HTR-8/SVneo (cell line): Measurements from ENCODE around the gene FNBP1L.
A peak's percentile ranks its signal among the peaks of the same experiment; 100 is the strongest.

ENCODE experiments used
- DNase-seq: peaks from one replicate; pipeline ENCODE4 v3.0.0; 2011; ENCODE audit warnings: low spot score, mixed read lengths; ENCODE audit not compliant: insufficient read length
- FAIRE-seq: peaks from 2 replicates; lab custom pipeline; 2011; peaks lifted over from hg19 to GRCh38; lab: Jason Lieb, UNC

The FNBP1L gene

DNA sequence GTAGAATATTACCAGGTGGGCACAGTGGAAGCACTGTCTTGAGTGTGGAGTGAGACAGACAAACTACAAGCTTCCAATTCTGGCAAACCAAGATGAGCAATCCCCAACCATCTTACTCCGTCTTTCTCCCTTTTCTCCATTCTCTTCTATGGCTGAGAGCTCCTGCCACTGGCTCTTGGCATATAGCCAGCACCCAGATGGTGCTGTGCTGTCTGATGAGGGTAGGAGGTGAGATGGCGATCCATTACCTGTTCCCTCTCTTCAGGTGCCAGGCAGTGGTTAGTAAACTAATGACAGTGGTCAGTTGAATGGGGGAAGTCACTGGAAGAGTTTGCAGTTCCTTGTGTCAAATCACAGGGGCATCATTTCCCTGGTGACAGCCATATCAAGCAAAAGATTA lies 108.4 kb downstream of the FNBP1L start:
- DNase-seq, result no peak
- FAIRE-seq, result no peak

DNA sequence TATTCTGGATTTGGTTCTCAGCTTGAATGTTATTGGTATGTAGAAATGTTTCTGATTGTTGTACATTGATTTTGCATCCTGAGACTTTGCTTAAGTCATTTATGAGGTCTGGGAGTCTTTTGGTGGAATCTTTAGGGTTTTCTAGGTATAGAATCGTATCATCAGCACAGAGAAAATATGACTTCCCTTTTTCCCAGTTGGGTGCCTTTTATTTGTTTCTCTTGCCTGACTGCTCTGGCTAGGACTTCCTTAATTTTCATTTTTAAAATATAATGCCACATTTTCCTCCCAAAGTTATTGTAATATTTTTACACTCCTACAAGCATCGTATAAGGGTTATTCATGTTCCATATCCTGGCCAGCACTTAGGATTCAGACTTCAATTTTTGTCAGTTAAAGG lies 111.1 kb downstream of the FNBP1L start:
- FAIRE-seq (no peak), DNase-seq (no peak)

DNA sequence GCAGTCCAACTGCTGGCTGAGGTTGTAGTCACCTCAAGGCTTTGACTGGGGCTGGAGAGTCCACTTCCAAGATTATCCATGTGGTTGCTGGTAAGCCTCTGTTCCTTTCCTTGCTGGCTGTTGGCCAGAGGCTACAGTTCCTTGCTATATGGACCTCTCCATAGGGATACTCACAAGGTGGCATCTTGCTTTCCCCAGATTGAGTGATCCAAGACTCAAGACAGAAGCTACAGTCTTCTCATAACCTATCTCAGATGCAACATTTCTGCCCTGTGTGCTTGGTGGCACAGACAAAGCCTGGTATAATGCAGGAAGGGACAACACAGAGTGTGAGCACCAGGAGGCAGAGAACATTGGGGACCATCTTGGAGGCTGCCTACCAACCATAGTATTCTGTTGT lies 111.8 kb downstream of the FNBP1L start:
- FAIRE-seq (no peak), DNase-seq (no peak)

DNA sequence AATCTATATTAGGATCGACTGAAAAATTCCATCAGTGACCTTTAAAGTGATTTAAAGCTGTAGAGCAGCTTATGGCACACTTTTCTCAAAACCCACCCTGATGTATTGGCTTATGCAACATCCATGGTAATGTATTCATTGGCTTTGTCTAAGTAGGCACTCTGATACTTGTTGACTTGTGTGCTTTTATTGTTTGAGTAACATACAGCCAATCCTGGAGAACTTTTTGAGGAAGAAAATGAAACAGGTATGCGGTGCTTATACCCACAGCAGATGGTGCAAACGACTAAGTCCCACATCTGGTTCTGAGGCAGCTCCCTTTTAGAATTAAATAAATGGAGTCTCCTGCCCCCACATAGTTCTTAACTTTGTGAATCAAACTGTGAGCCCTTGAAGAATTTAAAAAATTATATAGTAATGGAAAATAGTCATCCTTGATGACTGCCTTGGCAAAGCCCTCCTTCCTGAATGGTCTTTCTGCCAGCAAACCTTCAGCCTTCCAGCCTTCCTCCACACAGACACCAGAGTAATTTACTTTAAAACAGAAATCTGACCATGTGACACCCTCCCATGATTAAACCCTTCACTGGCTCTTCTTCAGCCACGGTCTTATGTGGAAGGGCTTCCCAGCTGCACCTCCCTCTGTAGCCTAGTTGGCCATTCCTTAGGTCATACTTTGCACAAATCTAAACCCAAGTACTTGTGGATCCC lies 117.7 kb downstream of the FNBP1L start:
- FAIRE-seq, result no peak

DNA sequence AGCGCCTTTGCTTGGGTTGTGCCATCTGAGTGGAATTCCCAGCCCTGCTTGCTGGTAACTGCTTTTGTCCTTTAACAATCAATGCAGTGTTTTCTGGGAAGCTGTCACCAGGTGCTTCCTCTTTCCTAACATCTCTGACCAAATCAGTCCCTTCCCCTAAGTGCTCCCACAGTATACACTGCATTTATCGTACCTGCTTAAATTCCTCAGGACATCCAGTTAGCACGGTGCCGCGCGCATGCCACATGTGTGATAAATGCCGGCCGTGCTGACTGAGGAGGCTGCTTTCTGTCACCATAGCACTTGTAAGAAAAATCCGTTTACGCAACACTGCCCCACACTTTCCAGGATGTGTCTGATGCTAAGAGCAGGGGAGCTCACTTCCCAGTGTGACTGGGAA lies 118.3 kb downstream of the FNBP1L start:
- DNase-seq (no peak), FAIRE-seq (no peak)

More for the DNA sequence above, 117.7 kb downstream of the FNBP1L start:
- DNase-seq, result no peak

DNA sequence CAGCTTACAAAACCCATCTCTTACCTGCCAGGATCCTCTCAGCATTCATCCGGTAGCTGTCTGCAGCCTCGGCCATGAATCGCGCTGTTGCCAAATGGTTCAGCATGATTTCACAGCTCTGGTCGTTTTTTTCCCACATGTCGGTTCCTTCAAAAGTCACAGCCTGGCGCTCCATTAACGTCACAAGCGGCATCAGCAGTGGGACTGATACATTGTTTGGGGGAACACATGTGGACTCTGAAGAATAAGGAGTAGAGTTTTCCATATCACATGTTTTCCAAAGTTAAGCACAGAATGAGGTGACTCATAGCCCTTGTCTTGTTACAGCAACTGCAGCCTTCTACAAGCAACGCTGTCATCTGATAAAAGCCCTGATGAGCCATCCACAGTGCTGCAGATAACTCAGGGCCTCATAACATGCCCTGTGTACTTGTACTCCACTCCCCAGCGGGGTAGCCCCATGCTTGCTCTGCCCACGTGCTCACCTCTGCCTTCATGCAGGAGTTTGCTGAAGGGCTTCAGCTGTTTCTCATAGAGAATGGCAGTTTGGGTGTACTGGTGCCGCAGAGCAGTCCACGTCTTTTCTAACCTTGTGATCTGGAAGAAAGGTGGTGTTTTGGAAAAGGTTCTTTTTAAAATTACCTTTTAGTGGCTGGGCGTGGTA lies 119.5 kb downstream of the FNBP1L start:
- no peak for FAIRE-seq
- peak; percentile 52 for DNase-seq

DNA sequence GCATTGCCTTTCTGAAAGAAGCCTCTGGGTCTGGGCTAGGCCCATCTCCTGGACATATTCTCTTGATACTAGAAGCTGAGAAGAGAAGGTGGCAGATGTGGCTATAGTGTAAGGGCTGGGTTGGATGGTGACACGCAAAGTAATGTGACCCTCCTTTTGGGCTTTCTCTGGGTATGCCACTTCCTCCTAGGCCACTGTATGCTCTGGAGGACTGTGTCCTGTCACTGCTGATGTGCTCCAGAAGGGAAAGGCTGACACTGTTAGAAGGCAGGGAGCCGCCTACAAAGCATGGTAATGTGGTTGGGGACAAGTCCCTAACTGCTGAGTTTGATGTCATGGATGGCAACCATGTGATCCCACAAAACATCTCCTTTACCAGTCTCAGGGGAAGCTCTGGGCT lies 121.6 kb downstream of the FNBP1L start:
- FAIRE-seq (no peak), DNase-seq (no peak)

DNA sequence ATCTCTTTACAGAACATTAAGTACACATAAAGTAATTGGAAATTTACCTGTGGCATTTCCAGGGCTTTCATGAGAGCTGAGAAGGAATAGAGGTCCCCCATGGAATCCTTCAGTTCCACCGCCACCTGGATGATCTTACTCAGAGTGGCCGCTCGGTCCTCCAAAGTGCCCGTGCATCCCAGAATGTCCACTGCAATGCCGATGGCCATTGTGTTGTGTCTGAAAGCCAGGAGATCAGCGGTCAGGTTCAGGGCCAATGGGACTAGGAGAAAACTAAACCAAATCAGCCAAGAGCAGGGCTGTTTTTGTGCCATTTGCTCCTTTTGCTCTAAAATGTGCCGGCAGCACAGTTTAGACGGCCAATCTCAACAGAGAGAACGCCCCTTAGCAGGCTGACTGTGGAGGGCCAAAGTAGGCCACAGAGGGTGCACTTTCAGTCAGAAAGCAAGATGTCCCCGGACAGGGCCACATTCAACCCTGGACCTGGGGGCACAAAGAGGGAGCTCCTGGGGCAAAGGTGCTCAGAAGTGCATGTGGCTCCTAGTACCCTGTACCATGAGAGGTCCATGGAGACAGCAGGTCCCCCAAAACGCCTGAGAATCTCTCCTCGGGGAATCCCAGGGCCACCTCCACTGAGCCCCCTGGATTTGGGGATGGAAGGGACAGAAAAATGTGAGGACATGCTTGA lies 123.8 kb downstream of the FNBP1L start:
- DNase-seq, result no peak

DNA sequence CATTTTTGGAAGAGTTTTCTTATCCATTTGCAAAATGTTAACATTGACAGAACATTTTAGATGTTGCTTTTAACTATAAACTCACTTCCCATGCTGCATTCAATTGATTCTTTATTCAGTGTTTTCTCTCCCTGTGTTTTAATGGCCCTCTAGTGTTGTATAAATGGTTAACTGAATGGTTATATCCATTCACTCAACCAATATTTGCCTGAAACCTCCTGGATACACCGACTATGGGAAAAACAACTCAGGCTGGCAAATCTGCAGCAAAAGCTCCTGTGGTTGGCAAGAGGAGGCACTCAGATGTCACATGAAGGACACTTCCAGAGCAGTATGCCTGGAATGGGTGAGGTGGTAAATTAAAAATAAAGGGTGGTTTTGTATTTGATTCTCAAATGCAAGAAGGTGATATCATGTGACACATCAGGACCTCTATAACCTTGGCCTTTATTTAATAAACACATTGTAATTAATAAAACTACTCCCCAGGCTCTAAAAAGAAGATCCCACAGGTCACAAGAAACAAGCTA lies 126.1 kb downstream of the FNBP1L start:
- FAIRE-seq, result no peak
- no peak for DNase-seq

More for the DNA sequence above, 123.8 kb downstream of the FNBP1L start:
- no peak for FAIRE-seq

DNA sequence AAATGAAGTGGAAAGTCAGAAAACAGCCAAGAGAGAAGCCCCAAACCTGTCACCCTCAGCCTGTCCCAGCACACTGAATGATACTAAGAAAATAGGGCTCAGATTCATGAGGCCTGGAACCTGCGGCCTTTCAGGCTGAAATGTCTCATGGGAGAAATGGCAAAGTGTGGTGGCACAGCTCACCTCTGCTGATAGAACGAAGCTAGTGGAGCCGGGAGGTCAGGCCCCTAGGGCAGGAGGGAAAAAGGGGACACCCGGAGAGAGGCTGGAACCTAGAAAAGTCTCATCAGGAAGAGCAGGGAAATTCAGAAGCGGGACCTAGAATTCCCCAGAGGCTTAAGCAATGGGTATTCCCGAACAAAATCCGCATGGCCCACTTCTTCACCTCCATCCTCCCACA lies 126.6 kb downstream of the FNBP1L start:
- DNase-seq (no peak), FAIRE-seq (no peak)

DNA sequence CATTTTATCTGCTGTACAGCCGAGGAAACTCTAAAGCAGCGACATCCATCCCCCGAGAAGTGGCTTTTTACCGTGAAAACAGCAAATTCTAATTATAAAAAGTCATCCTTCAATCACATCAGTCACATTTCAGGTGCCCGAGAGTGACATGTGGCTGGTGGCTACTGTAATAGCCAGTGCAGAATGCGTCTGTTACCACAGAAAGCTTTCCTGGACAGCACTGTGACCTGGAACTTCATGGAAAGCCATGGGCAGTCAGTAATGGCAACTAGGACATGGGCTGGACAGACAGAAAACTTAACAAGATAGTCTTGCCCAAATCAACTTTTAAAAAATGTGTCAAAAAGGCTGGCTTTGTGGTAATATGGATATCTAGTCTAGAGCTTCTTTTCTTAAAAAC lies 127.1 kb downstream of the FNBP1L start:
- FAIRE-seq, result no peak
- DNase-seq, result no peak

DNA sequence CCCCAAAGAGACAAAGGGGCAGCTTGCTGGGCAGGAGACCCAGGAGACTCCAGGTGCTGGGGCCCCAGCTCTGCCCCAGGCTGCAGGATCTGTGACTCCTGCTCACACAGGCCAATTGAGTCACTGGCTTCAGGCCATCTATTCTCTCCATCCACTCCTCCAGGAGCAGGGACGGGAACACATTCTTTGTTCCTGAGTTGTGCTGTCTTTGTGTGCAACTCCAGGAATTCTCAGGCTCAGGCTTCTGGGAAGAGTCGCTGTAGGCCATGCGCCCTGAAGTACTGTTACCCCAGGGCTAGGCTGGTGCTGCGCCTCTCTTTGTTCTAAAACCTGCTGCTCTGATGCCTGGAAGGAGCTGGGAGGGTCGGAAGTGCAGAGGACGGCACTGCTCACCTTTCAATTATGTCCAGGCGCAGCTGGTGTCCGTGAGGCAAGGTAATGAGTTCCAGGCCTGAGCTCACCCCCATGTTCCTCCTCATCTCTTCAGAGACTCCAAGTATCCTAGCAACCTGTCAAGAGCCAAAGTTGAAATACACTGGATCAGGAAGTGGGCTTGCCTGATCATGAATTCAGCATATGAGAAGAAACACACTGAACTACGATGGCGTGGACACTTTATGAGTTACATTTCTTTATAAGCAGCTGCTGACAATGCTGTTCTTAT lies 127.8 kb downstream of the FNBP1L start:
- DNase-seq (no peak), FAIRE-seq (no peak)

DNA sequence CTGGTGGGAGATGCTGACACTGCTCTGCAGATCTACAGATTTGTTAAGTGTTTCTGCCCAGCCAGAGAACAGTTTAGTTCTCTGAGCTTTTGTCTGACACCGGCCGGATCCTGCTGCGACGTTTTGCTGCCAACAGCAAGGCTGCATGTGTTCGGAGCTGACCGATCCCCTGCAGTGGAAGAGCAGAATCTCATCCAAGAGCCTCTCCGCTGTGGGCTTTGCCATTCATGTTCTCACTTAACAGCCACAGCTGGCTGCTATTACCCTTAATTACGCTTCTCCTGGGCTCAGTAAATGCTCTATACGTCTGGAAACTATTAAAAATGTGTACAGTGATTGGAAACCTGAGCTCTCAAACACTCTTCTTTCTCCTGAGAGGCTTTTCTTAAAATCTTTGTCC lies 128.4 kb downstream of the FNBP1L start:
- FAIRE-seq (no peak), DNase-seq (no peak)

DNA sequence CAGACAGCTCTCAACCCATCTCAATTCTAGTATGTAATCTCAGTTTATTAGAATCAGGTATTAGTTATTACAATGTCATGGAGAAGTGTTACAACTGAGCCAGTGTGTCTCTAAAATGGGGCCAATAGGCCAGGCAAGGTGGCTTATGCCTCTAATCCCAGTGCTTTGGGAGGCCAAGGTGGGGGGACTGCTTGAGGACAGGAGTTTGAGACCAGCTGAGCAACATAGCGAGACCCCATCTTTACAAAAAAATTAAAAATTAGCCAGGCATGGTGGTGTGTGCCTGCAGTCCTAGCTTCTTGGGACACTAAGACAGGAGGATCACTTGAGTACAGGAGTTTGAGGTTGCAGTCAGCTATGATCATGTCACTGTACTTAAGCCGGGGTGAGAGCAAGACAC lies 128.8 kb downstream of the FNBP1L start:
- DNase-seq (no peak), FAIRE-seq (no peak)

DNA sequence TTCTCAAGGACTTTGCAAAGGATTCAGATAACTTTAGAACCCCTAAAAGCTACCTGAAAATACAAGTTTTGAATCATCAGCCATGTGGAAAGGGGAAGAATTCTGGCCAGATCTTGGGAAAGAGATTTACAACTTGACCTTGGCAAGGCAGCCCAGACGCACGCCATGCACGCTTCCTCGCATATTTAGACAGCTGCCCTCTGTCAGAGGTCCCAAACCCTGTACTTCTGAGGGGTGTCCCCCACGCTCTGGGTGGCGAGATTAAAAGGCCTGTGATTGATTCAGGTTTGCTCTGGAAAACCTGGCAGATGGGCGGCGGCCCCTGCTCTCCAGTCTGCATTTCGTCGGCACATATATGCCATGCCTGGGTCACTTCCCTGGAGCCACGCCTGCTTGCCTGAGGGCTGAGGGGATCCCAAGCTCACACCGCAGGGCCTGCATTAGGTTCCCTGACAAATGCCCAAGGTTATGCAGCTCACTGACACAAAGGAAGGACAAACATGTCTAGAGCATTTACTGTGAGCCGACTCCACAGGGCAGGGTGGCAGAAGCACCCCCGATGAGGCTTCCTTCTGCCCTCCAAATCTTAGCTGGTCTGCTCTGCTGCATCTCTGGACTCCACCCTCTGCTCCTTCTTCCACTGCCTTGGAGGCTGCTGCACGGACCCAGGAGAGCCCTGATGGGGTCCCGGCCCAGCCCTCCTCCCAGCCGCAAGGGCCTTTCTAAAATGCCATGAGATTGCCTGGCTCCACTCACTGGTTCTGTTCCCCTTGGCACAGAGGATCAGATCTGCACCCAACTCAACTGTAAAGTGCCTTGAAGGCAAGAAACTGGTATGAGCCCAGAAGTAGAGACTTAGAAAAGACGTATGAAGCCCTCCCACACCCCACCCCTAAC lies 129.9 kb downstream of the FNBP1L start:
- no peak for FAIRE-seq
- no peak for DNase-seq

DNA sequence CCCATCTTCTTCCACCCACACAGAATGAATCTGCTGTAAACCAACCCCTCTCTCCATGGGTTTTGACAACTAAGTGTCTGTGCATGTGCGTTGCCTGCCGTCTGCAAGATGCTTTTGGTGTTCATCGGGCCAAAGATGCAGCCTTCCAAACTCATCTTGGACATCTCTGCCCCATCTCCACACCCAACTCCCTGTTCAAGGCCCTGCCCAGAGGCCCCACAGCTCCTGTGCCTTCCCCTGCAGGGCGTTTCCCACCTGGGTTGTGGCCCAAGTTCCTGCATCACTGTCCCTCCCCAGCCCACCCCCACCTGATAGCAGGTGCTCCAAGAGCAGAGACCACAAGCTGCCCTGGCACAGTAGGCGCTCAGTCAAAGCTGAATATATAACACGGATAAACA lies 130.5 kb downstream of the FNBP1L start:
- DNase-seq (no peak), FAIRE-seq (no peak)

DNA sequence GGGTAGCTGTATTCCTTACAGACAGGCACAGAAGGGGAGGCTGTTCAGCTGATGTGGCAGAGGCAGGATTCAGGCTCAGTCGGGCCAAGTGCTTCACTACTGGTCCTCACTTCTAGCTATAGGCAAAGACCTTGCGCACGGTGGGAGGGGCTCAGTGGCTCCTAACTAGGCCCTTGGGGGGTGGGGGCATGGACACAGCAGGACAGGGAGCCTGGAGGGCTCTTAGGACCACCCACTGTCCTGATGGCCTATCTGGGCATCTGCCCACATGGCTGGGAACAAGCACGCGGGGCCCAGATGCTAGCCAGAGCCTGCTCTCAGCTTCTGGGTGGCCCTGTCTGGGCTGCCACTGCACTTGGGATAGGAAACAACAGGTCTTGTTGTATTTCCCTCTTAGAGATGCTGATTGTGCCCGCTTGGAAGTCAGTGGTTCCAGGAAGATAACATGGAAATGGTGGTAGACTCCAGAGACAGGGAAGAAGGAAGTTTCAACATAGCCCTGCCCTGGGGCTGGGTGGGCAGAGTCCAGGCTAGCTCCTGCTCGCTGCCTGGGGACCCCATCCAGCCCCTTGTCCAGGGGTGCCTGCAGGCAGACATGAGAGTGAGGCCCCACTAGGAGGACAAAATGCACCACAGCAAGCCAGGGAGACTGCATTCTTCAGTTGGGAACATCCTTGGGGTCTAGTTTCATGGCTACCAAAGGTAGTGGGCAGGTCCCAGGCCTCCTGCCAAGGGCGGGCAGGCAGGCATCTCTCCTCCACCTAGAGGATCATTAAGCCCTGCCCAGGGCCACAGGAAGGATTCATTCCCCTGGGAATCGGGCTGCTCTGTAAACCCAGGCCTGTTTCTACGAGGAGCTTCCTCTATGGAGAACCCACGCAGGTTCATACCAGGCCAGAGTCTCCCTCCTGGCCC lies 131.2 kb downstream of the FNBP1L start:
- DNase-seq, result no peak
- FAIRE-seq, result no peak

DNA sequence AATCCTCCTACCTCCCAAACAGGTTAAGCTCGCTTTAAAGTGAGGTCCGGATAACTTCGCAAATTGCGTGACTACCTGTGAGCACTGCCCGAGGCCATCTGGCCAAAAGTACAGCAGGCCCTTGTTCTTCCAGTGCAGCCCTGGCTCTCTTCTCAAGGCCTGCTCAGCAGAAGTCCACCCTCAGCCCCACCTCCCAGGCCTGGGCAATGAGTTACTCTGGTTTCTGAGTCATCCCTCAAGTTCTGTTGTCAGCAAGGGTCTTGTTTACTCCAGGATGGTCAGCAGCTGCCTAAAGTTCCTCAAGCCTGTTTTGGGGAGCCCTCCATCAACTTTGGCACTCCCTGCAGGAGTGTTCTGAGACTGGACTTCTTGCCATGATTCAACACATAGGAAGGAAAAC lies 132.0 kb downstream of the FNBP1L start:
- FAIRE-seq (no peak), DNase-seq (no peak)
